Endothelial cell of umbilical vein (primary cell): ENCODE data around the gene GPR146.

Experiments used
- CTCF ChIP-seq, 2 donors: IDR thresholded peaks; 1 replicate in 1 of 2; 2 replicates in 1 of 2; pipeline ENCODE4 v1.5.1; 2011; ENCODE audit warnings: low read length in 2 of 2, mild to moderate bottlenecking in 2 of 2, moderate library complexity in 2 of 2, control low read depth in 1 of 2, inconsistent platforms in 1 of 2, low read depth in 1 of 2; ENCODE audit not compliant: insufficient read depth in 1 of 2; ENCODE audit errors: extremely low read depth in 1 of 2
- GATA2 ChIP-seq: IDR thresholded peaks from 2 replicates; pipeline ENCODE4 v1.7.0; 2011; ENCODE audit warnings: low read depth, mild to moderate bottlenecking, moderate library complexity, mixed read lengths, low read length; ENCODE audit not compliant: insufficient read length, insufficient read depth
- MYC ChIP-seq: IDR thresholded peaks from one replicate; pipeline ENCODE4 v1.6.1; 2011; ENCODE audit warnings: mild to moderate bottlenecking, low read depth, low read length
- POLR2A ChIP-seq: IDR thresholded peaks from 2 replicates; pipeline ENCODE4 v1.6.1; 2012; ENCODE audit warnings: low read depth, mild to moderate bottlenecking, control low read depth, low read length
- POLR2AphosphoS5 ChIP-seq: IDR thresholded peaks from 2 replicates; pipeline ENCODE4 v1.6.1; 2012; ENCODE audit warnings: low read depth, mild to moderate bottlenecking, control low read depth, low read length, moderate library complexity; ENCODE audit not compliant: insufficient read depth

- TF ChIP-seq POLR2AphosphoS5 (no peak), POLR2A (no peak), CTCF (IDR thresholded peaks at IDR 0.05; ENCODE audit: extremely low read depth in 1 of 2, insufficient read depth in 1 of 2, low read depth in 1 of 2, low read length in 2 of 2) (no peak), MYC (no peak), GATA2 (no peak)
Observed at GRCh38 chr7:1061180-1061579, 16.8 kb downstream of the GPR146 start.
